ENCODE data around the gene CAMK1D. TPM values are rescaled to one million over a fixed set of nuclear protein-coding genes. Genes with fewer than 3 reads are reported as not detected.

CAMK1D gene
- total and polyA plus RNA-seq, 10 of the 15 experiments (the other 5 are each of a cell fraction or from before 2014, with no cell fraction given) = 2.1 to 35.5 (median 14.7) TPM

DNA sequence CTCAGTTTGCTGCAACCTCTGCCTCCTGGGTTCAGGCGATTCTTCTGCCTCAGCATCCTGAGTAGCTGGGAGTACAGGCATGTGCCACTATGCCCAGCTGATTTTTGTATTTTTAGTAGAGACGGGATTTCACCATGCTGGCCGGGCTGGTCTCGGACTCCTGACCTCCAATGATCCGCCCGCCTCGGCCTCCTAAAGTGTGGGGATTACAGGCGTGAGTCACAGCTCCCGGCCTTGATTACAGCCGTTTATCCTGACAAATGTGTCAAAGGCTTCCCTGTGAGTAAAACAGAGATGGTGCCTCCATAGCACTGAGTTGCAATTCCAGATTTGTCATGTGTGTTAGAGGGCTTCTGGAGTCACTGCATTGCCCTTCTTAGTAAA lies 378.5 kb downstream of the CAMK1D start:
- POLR2A ChIA-PET = no interaction called here
- SMC1A ChIA-PET (ENCODE audit: uncharacterized antibody, unreplicated experiment) = no interaction called here
- Histone ChIP-seq H3K9me3 (replicated peaks; ENCODE audit: control insufficient read depth, insufficient read depth, low read length) (no peaks in the 10 kb centered on the region), H3K4me2 (ENCODE audit: control insufficient read depth, insufficient read depth) (no peak overlapping the region), H3K9ac (ENCODE audit: control insufficient read depth, insufficient read depth, low read length) (no peak overlapping the region), H2AFZ (ENCODE audit: control insufficient read depth, low read depth, low read length) (no peak overlapping the region), H3K4me1 (ENCODE audit: control insufficient read depth, insufficient read depth, low read length) (peaks cover 9% of the 10 kb centered on the region), H4K20me1 (ENCODE audit: control insufficient read depth, insufficient read depth) (no peaks in the 10 kb centered on the region), H3K4me3 (no peak overlapping the region), H3K36me3 (ENCODE audit: control insufficient read depth in 2 of 2, insufficient read depth in 2 of 2, low read length in 1 of 2) (no peaks in the 10 kb centered on the region), H3K79me2 (ENCODE audit: control insufficient read depth, insufficient read depth, low read length) (no peaks in the 10 kb centered on the region), H3K27ac (ENCODE audit: control insufficient read depth, insufficient read depth) (no peak overlapping the region), H3K27me3 (replicated peaks in 1 of 2; ENCODE audit: control insufficient read depth in 2 of 2, insufficient read depth in 2 of 2, low read length in 1 of 2) (no peaks in the 10 kb centered on the region)
- no TSS peak for BruUV-seq (replicated peaks)
- CTCF ChIA-PET = interaction anchor here (0.6 to 2.1 kb wide), 3 partner anchors 17 to 513 kb away, joined by 3 to 5 read pairs (median 4); no protein-coding TSS in a partner anchor
- no peak for DNase-seq (ENCODE audit: low read depth, low spot score)
- RAD21 ChIA-PET (ENCODE audit: unreplicated experiment) = no interaction called here
- no peak for FAIRE-seq
- TF ChIP-seq MXI1 (IDR thresholded peaks at IDR 0.05; ENCODE audit: low read depth, low read length) (no peak), ZNF384 (IDR thresholded peaks at IDR 0.05; ENCODE audit: borderline replicate concordance, low read depth, low read length) (no peak), SREBF1 (IDR thresholded peaks at IDR 0.05; ENCODE audit: low read length) (no peak), HDAC2 (IDR thresholded peaks at IDR 0.05) (no peak), RCOR1 (conservative IDR thresholded peaks at IDR 0.05; ENCODE audit: low read depth, low read length) (no peak), ZZZ3 (IDR thresholded peaks at IDR 0.05; ENCODE audit: control insufficient read depth, insufficient read length, low read depth) (no peak), SMARCA5 (IDR thresholded peaks at IDR 0.05) (no peak), ATF2 (IDR thresholded peaks at IDR 0.05; ENCODE audit: low read length) (no peak), PAX8 (IDR thresholded peaks at IDR 0.05) (no peak), CREB1 (IDR thresholded peaks at IDR 0.05; ENCODE audit: low read depth) (no peak), RAD51 (IDR thresholded peaks at IDR 0.05) (no peak), CHD4 (IDR thresholded peaks at IDR 0.05) (no peak), IKZF1 (conservative IDR thresholded peaks at IDR 0.05) (no peak)
- TF ChIP-seq, protein P1, sequence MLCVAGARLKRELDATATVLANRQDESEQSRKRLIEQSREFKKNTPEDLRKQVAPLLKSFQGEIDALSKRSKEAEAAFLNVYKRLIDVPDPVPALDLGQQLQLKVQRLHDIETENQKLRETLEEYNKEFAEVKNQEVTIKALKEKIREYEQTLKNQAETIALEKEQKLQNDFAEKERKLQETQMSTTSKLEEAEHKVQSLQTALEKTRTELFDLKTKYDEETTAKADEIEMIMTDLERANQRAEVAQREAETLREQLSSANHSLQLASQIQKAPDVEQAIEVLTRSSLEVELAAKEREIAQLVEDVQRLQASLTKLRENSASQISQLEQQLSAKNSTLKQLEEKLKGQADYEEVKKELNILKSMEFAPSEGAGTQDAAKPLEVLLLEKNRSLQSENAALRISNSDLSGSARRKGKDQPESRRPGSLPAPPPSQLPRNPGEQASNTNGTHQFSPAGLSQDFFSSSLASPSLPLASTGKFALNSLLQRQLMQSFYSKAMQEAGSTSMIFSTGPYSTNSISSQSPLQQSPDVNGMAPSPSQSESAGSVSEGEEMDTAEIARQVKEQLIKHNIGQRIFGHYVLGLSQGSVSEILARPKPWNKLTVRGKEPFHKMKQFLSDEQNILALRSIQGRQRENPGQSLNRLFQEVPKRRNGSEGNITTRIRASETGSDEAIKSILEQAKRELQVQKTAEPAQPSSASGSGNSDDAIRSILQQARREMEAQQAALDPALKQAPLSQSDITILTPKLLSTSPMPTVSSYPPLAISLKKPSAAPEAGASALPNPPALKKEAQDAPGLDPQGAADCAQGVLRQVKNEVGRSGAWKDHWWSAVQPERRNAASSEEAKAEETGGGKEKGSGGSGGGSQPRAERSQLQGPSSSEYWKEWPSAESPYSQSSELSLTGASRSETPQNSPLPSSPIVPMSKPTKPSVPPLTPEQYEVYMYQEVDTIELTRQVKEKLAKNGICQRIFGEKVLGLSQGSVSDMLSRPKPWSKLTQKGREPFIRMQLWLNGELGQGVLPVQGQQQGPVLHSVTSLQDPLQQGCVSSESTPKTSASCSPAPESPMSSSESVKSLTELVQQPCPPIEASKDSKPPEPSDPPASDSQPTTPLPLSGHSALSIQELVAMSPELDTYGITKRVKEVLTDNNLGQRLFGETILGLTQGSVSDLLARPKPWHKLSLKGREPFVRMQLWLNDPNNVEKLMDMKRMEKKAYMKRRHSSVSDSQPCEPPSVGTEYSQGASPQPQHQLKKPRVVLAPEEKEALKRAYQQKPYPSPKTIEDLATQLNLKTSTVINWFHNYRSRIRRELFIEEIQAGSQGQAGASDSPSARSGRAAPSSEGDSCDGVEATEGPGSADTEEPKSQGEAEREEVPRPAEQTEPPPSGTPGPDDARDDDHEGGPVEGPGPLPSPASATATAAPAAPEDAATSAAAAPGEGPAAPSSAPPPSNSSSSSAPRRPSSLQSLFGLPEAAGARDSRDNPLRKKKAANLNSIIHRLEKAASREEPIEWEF (IDR thresholded peaks at IDR 0.05; ENCODE audit: insufficient replicate concordance, low read depth, low read length) = no peak
- ATAC-seq = no peak
- in situ Hi-C loops (cut with MboI) (no loop called here), intact Hi-C loops (cut with micrococcal nuclease; ENCODE audit: unreplicated experiment) (no loop called here)
- WGBS (ENCODE audit: insufficient coverage, insufficient replicate concordance, low lambda C conversion rate, missing lambda C conversion rate) = 95% methylated on average over 10 of the region's 10 CpGs

Data from GM12878 (cell line).